ENCODE data around the gene IFIT1. TPM values are rescaled to one million over a fixed set of nuclear protein-coding genes. Genes with fewer than 3 reads are reported as not detected.
"Not testable (repeated sequence)": the region's sequence is repeated elsewhere in the genome, so short reads cannot be mapped to it uniquely, and the experiment has no call there.

The IFIT1 gene
- total RNA-seq, 4 donors from 2014 or later: 0.61 to 12.3 (median 2.6) TPM

DNA sequence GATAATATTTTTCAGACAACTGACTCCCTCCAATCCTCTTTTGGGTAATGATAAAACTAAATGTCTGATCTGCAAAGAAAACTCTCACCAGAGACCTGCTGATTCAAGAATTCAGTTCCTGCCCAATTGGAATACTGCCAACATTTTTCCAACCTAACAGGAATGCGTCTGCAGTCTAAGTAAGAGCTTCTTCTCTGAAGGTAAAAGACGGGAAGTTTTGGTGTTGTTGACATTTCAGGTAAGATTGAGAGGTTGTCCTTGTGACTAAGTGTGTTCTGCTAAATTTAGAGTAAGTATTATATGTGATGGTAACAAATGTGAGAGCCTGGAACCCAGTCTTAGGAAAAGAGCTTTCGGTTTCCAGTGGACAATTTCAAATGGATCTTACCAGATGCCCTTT, 39.6 kb downstream of the IFIT1 start:
- WGBS, 2 donors: 52 to 58% methylated on average over 3 of the region's 3 CpGs
- Histone ChIP-seq H3K4me1 (peaks cover 0 to 5% (median 0%) of the 10 kb centered on the region in 3 donors), H3K27ac (no peak overlapping the region), H3K36me3 (no peaks in the 10 kb centered on the region), H3K27me3 (peaks cover 0 to 12% (median 0%) of the 10 kb centered on the region in 4 donors), H3K9me3 (no peaks in the 10 kb centered on the region), H3K4me3 (no peak overlapping the region)
- no peak for DNase-seq
- intact Hi-C loops (cut with DNase I): no loop called here
- TF ChIP-seq POLR2A (IDR thresholded peaks at IDR 0.05): no peak
- TF ChIP-seq, protein P1, sequence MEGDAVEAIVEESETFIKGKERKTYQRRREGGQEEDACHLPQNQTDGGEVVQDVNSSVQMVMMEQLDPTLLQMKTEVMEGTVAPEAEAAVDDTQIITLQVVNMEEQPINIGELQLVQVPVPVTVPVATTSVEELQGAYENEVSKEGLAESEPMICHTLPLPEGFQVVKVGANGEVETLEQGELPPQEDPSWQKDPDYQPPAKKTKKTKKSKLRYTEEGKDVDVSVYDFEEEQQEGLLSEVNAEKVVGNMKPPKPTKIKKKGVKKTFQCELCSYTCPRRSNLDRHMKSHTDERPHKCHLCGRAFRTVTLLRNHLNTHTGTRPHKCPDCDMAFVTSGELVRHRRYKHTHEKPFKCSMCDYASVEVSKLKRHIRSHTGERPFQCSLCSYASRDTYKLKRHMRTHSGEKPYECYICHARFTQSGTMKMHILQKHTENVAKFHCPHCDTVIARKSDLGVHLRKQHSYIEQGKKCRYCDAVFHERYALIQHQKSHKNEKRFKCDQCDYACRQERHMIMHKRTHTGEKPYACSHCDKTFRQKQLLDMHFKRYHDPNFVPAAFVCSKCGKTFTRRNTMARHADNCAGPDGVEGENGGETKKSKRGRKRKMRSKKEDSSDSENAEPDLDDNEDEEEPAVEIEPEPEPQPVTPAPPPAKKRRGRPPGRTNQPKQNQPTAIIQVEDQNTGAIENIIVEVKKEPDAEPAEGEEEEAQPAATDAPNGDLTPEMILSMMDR (IDR thresholded peaks at IDR 0.05): no peak

- Histone ChIP-seq H3K27me3 (peaks cover 0 to 9% (median 0%) of the 10 kb centered on the region in 4 donors), H3K36me3 (no peaks in the 10 kb centered on the region), H3K4me3 (no peak overlapping the region), H3K9me3 (no peaks in the 10 kb centered on the region), H3K27ac (no peak overlapping the region), H3K4me1 (no peaks in the 10 kb centered on the region)
- TF ChIP-seq, protein P1 (IDR thresholded peaks at IDR 0.05): no peak
- TF ChIP-seq POLR2A (IDR thresholded peaks at IDR 0.05): no peak
- intact Hi-C loops (cut with DNase I): no loop called here
- DNase-seq: no peak
- 68 to 78% methylated on average over 4 of the region's 4 CpGs for WGBS, 2 donors
Observed at GRCh38 chr10:89438525-89438924, 46.1 kb downstream of the IFIT1 start.

- Histone ChIP-seq H3K36me3 (no peaks in the 10 kb centered on the region), H3K4me3 (no peak overlapping the region), H3K9me3 (peaks cover 0 to 6% (median 0%) of the 10 kb centered on the region in 3 donors), H3K4me1 (no peaks in the 10 kb centered on the region), H3K27ac (no peak overlapping the region), H3K27me3 (peaks cover 0 to 6% (median 0%) of the 10 kb centered on the region in 4 donors)
- TF ChIP-seq, protein P1 (IDR thresholded peaks at IDR 0.05): no peak
- no peak for TF ChIP-seq POLR2A (IDR thresholded peaks at IDR 0.05)
- DNase-seq: no peak
- 44 to 94% methylated on average over 4 of the region's 4 CpGs for WGBS, 2 donors
- intact Hi-C loops (cut with DNase I): no loop called here
Observed at GRCh38 chr10:89440226-89441009, 48.0 kb downstream of the IFIT1 start.

DNA sequence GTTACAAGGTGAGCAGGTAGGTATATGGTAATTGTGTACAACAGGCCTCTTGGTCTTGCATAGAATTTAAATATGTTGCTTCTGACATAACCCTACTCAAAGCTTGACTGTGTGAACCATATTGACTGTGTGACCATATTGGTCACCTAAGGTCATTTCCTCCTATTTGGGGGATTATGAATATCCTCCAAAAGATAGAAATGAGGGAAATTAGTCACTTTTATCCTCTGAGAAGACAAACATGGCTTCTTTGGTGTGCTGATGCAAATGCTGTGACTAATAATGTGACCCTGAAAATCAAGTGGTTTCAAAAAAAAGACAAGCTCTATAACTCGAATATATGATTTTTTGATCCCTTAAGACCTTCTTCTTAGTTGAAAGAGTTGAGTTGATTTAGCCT, 49.9 kb downstream of the IFIT1 start:
- no peak for TF ChIP-seq POLR2A (IDR thresholded peaks at IDR 0.05)
- TF ChIP-seq, protein P1 (IDR thresholded peaks at IDR 0.05): no peak
- Histone ChIP-seq H3K4me3 (no peak overlapping the region), H3K4me1 (no peaks in the 10 kb centered on the region), H3K9me3 (peaks cover 0 to 6% (median 0%) of the 10 kb centered on the region in 3 donors), H3K27ac (no peak overlapping the region), H3K36me3 (no peaks in the 10 kb centered on the region), H3K27me3 (no peaks in the 10 kb centered on the region)
- DNase-seq: no peak
- intact Hi-C loops (cut with DNase I): no loop called here
- WGBS, 2 donors: 64 to 75% methylated on average over 1 of the region's 1 CpG

DNA sequence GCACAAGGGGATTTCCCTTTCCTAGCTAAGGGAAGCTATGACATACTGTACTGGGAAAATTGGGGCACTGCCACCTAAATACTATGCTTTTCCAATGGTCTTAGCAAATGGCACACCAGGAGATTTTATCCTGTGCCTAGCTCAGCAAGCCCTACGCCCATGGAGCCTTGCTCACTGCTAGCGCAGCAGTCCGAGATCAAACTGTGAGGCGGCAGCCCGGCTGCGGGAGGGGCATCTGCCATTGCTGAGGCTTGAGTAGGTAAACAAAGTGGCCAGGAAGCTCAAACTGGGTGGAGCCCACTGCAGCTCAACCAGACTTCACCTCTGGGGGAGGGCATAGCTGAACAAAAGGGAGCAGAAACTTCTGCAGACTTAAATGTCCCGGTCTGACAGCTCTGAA, 52.4 kb downstream of the IFIT1 start:
- H3K36me3 ChIP-seq; intact Hi-C loops (cut with DNase I); H3K27ac ChIP-seq; H3K27me3 ChIP-seq; DNase-seq; H3K4me1 ChIP-seq; H3K4me3 ChIP-seq; H3K9me3 ChIP-seq: not testable (repeated sequence)
- WGBS, 2 donors: 90% methylated on average over 7 of the region's 7 CpGs; no CpG with 5 or more reads in 1 of the 2 donors

Measured in esophagus squamous epithelium (tissue), 5 donors.